A673 (cell line): ENCODE results near the gene ZNF860. TPM values are rescaled to one million over a fixed set of nuclear protein-coding genes. Genes with fewer than 3 reads are reported as not detected.

ENCODE experiments used
- BruUV-seq: library from RNA; stranded (reverse); fragments of 400-500 nt; replicated peaks from 2 replicates; lab custom pipeline; 2021; lab: Mats Ljungman, UMichigan
- CTCF ChIA-PET: fragments of 300-600 bp; sonication (Branson Sonifier 250); formaldehyde crosslinking; loops from one replicate; lab custom pipeline; 2022; ENCODE audit warnings: antibody characterized with exemption; lab: Charles Lee
- POLR2A ChIA-PET: fragments of 300-600 bp; sonication (Branson Sonifier 250); formaldehyde crosslinking; loops from one replicate; lab custom pipeline; 2022; ENCODE audit warnings: antibody characterized with exemption; ENCODE audit not compliant: low non-redundant PET; lab: Charles Lee
- DNase-seq: peaks from one replicate; pipeline ENCODE4 v3.0.0-alpha.2; 2015; ENCODE audit warnings: low spot score
- H3K27ac ChIP-seq: fragments of 200-600 bp; sonication (generic); 2 replicates; pipeline ENCODE4 v1.5.1; 2016; ENCODE audit warnings: mixed run types, low read depth, mild to moderate bottlenecking, mixed read lengths, antibody characterized with exemption, low read length; ENCODE audit not compliant: poor library complexity, severe bottlenecking
- H3K27me3 ChIP-seq: fragments of 200-600 bp; sonication (generic); replicated peaks from 2 replicates; pipeline ENCODE4 v1.6.1; 2017; ENCODE audit warnings: mixed run types, low read depth, mild to moderate bottlenecking, mixed read lengths, antibody characterized with exemption, low read length; ENCODE audit not compliant: insufficient read depth, poor library complexity
- H3K36me3 ChIP-seq: fragments of 200-600 bp; sonication (generic); 2 replicates; pipeline ENCODE4 v1.6.1; 2016; ENCODE audit warnings: mixed run types, mild to moderate bottlenecking, mixed read lengths, antibody characterized with exemption, low read length; ENCODE audit not compliant: insufficient read depth, poor library complexity, severe bottlenecking
- H3K4me1 ChIP-seq: fragments of 200-600 bp; sonication (generic); 2 replicates; pipeline ENCODE4 v1.6.1; 2017; ENCODE audit warnings: mixed run types, mild to moderate bottlenecking, mixed read lengths, antibody characterized with exemption, low read length; ENCODE audit not compliant: insufficient read depth, poor library complexity, severe bottlenecking
- H3K4me3 ChIP-seq: fragments of 200-600 bp; sonication (generic); 2 replicates; pipeline ENCODE4 v1.5.1; 2016; ENCODE audit warnings: low read depth, mixed run types, mild to moderate bottlenecking, mixed read lengths, low read length; ENCODE audit not compliant: poor library complexity, severe bottlenecking
- H3K9me3 ChIP-seq: fragments of 200-600 bp; sonication (generic); 2 replicates; pipeline ENCODE4 v1.6.1; 2016; ENCODE audit warnings: mixed run types, low read depth, mild to moderate bottlenecking, mixed read lengths, antibody characterized with exemption, low read length; ENCODE audit not compliant: poor library complexity, severe bottlenecking
- CTCF ChIP-seq: fragments of 300-800, 200-600 bp; sonication (generic); conservative IDR thresholded peaks from 2 replicates; pipeline ENCODE4 v1.5.1; 2017; ENCODE audit warnings: low read depth, mild to moderate bottlenecking, antibody characterized with exemption, low read length, moderate library complexity, mixed read lengths
- EZH2 ChIP-seq: fragments of 200-600 bp; sonication (generic); IDR thresholded peaks from 2 replicates; pipeline ENCODE4 v1.6.1; 2017; ENCODE audit warnings: borderline replicate concordance, low read depth, mild to moderate bottlenecking, mixed read lengths, antibody characterized with exemption, low read length; ENCODE audit not compliant: poor library complexity, severe bottlenecking
- intact Hi-C: fragments of 100-400 bp; cut with micrococcal nuclease; formaldehyde crosslinking; loops from one replicate; pipeline ENCODE4 v1.10.0; 2022; ENCODE audit not compliant: unreplicated experiment
- total RNA-seq: library from RNA; stranded (reverse); gene quantifications from 2 replicates; pipeline ENCODE4 v1.2.3, GENCODE V29; 2021

ZNF860 gene
- total RNA-seq, 1 experiment from 2014 or later: not detected

- no peak overlapping the region for H3K27ac ChIP-seq
- CTCF ChIA-PET: interaction anchor here (0.5 to 0.7 kb wide), 2 partner anchors 279 to 284 kb away, joined by 3 to 4 read pairs; no protein-coding TSS in a partner anchor
- no peaks in the 10 kb centered on the region for H3K27me3 ChIP-seq
- BruUV-seq: no TSS peak
- DNase-seq: no peak
- H3K9me3 ChIP-seq: no peaks in the 10 kb centered on the region
- intact Hi-C loops: no loop called here
- POLR2A ChIA-PET: no interaction called here
- H3K4me3 ChIP-seq: no peak overlapping the region
- no peaks in the 10 kb centered on the region for H3K36me3 ChIP-seq
- H3K4me1 ChIP-seq: no peaks in the 10 kb centered on the region
- TF ChIP-seq EZH2: no peak
- TF ChIP-seq CTCF: no peak
These were observed 35.7 kb downstream of the ZNF860 start for GRCh38 chr3:32017286-32017685.

DNA sequence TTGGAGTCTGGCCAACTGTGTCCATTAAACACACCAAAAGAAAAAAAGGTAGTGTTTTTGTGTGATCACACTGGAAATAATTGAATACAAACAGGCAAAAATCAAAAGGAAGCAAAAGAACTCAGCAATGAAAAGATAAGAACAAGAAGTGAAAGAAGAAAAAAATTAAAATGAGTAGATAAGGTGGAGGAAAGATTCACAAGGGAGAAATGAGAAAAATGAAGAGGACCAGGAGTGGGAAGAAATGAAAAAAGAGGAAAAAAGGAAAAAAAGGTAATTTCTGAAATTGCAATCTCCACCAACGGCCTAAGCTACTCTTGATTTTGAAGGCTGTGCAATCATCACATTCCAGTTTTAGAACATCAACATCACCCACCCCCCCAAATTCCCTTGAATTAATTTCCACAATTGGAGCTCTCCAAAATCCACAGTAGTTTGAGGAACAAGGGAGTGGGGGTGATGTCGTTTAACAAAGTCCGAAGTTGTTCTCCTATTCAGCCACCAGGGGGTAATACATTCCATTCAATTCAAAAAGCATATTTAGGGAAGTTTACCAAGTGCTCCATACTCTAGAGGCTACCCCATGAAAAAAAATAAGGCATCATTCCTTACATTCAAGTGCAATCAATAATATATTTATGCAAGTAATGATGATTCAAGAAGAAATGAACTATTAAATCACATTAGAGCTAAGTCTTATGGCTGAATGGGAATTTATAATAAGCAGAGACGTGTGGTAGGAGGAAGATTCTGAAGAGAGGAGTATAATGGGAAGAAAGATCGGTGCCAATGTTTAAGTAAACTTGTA lies 37.4 kb downstream of the ZNF860 start:
- TF ChIP-seq EZH2 (no peak), CTCF (peak; percentile 72)
- intact Hi-C loops: no loop called here
- H3K4me1 ChIP-seq: no peaks in the 10 kb centered on the region
- H3K36me3 ChIP-seq: no peaks in the 10 kb centered on the region
- H3K4me3 ChIP-seq: no peak overlapping the region
- peak; percentile 64 for DNase-seq
- CTCF ChIA-PET: interaction anchor here (0.6 to 1.1 kb wide), 4 partner anchors 125 to 408 kb away, joined by 3 to 4 read pairs (median 4); no protein-coding TSS in a partner anchor
- POLR2A ChIA-PET: no interaction called here
- no peak overlapping the region for H3K27ac ChIP-seq
- no peaks in the 10 kb centered on the region for H3K9me3 ChIP-seq
- H3K27me3 ChIP-seq: no peaks in the 10 kb centered on the region
- BruUV-seq: no TSS peak

- BruUV-seq: no TSS peak
- no peaks in the 10 kb centered on the region for H3K36me3 ChIP-seq
- intact Hi-C loops: no loop called here
- CTCF ChIA-PET: no interaction called here
- H3K9me3 ChIP-seq: no peaks in the 10 kb centered on the region
- TF ChIP-seq CTCF: no peak
- TF ChIP-seq EZH2: no peak
- H3K4me1 ChIP-seq: no peaks in the 10 kb centered on the region
- H3K27me3 ChIP-seq: no peaks in the 10 kb centered on the region
- DNase-seq: no peak
- H3K4me3 ChIP-seq: no peak overlapping the region
- no peak overlapping the region for H3K27ac ChIP-seq
- POLR2A ChIA-PET: no interaction called here
These were observed 39.6 kb downstream of the ZNF860 start for GRCh38 chr3:32021155-32021554.
